Activated CD8-positive, alpha-beta memory T cell treated with anti-CD3 and anti-CD28 coated beads, Interleukin-2, amount 50 U/mL, for 48 hours (primary cell): ENCODE measurements around the gene SMIM9.
"Not testable (repeated sequence)": the region's sequence is repeated elsewhere in the genome, so short reads cannot be mapped to it uniquely, and the experiment has no call there.

Source experiments
- DNase-seq: peaks from one replicate; pipeline ENCODE4 v3.0.0-alpha.2; 2020

Gene SMIM9

DNA sequence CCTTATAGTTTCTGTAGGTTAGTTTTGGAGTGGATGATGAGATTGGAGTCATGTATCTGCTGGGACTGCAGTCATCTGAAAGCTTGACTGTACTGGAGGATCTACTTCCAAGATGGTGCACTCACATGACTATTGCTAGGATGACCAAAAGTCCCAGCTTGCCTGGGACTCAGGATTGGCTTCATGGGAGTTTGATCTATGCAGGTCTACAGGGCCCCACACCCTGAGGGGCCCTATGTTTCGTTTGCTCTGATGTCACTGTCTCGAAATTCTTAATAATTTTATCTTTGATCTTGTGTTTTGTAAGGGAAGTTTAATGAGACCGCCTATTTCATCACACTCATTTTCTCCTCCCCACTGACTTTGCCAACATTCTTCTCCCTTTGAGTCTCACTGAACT is at the start of gene SMIM9:
Gene SMIM9 (minus strand): TSS at position 101 of the 400 bp plus-strand sequence. CDS start 3,806 bp downstream, outside the sequence.
- DNase-seq = no peak

- not testable (repeated sequence) for DNase-seq
These were observed 49.6 kb upstream of the SMIM9 start for GRCh38 chrX:154884069-154884468.

DNA sequence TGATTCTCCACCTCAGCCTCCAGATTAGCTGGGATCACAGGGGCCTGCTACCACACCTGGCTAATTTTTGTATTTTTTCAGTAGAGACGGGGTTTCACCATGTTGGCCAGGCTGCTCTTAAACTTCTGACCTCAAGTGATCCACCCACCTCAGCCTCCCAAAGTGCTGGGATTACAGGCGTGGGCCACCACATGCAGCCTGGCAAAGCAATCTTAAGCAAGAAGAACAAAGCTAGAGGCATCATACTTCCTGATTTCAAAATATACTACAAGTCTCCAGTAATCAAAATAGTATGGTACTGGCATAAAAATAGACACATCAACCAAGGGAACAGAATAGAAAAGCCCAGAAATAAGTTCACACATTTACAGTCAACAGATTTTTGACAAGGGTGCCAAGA is 38.9 kb upstream of the SMIM9 start:
- DNase-seq = no peak

GRCh38 chrX:154868522-154868921 is 34.1 kb upstream of the SMIM9 start:
- not testable (repeated sequence) for DNase-seq

- no peak for DNase-seq
These were observed 20.8 kb upstream of the SMIM9 start for GRCh38 chrX:154855256-154855655.

DNA sequence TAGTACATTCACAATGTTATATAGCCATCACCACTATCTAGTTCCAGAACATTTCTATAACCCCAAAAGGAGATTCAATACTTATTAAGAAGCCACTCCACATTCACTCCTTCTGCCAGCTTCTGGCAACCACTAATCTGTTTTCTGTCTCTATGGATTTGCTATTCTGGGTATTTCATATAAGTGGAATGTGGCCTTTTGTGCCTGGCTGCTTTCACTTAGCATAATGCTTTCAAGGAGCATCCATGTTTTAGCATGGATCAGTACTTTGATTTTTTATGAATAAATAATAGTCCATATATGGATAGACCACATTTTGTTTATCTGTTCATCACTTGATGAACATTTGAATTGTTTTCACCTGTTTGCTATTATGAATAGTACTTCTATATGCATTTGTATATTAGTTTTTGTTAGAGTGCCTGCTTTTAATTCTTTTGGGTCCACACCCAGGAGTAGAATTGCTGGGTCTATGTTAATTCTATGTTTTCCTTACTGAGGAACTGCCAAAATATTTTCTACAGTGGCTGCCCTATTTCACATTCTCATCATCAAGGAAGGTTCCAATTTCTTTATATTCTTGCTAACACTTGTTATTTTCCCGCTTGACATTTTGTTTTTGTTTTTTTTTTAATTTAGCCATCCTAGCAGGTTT is 16.6 kb upstream of the SMIM9 start:
- DNase-seq = no peak

DNA sequence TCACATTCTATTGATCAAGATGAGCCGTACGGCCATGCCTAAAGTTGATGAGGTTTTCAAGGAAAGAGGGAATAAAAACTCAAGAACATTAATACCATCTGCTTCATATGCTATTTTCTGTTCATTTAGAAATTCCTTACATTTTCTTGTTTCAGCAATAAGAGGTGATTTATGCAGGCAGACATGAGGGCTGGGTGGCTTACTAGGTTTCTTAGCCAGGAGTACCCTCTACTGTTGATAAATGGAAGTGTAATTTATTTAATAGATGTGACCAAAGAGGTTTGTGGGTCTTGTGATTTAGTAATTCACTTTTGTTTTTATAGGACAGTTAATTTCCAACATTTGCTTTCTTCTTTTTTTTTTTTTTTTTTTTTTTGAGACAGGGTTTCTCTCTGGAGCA is 6.4 kb upstream of the SMIM9 start:
- DNase-seq = no peak

GRCh38 chrX:154836163-154836562 is 1.7 kb upstream of the SMIM9 start:
- DNase-seq = no peak

DNA sequence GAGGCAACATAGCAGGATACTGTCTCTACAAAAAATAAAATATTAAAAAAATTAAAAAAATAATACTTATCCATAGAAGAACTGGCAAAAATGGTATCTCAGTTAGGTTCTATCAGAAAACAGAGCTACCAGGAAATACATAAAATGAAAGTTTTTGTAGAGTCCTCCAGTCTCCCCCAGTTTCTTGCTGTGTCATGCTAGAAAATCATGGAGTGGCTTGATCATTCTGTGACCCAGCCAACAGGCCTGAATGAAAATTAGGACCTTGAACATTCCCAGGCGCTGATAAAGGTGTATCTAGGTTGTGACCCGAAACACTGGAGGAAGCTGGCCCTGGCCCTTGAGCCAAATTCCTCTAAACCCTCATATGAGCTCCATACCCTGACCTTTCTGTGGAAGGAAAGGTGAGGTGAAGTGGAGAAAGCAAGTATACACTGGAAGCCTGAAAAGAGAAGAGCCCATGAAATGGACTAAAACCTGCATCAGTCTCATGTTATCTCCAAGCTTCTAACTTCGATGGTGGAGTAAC is 652 bp downstream of the SMIM9 start:
- DNase-seq = no peak

GRCh38 chrX:154829926-154830442 is 4.5 kb downstream of the SMIM9 start:
- no peak for DNase-seq

- DNase-seq = no peak
These were observed 5.3 kb downstream of the SMIM9 start for GRCh38 chrX:154829134-154829533.

- no peak for DNase-seq
These were observed 6.5 kb downstream of the SMIM9 start for GRCh38 chrX:154828016-154828408.

DNA sequence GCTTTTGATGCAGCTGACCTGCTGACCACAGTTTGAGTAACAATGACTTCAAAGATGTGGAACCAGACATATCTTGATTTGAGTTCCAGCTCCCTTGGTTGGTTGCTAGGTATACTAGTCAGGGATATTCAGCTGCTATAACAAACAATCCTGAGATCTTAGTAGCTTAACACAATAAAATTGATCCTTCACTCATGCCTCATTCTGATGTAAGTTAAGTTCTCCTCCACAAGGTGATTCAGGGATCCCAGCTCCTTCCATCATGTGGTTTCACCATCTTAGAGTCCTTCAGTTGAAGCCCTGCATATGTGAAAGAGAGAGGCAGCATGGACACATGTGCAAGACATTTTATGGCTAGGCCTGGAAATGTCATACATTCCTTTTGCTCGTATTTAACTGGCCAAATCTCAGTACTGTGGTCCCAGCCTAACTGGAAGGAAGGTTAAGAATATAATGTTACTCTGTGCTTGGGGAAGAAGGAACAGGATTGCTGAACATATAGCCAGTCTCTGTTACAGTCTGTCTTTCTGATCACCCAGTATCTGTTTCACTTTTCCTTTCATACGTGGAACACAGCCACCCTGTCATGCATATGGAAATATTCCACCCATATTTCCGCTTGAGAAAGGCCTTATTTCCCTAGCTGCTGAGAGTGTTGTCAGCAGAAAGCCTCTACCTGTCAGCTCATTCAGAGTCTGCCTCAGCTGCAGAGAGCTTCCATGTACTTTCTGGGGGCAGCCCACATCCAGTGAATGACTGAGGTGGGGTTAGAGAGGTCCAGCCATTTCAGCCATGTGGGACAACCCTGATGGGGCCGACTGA is 7.1 kb downstream of the SMIM9 start:
- DNase-seq = no peak

GRCh38 chrX:154825586-154825985 is 8.9 kb downstream of the SMIM9 start:
- DNase-seq = not testable (repeated sequence)

GRCh38 chrX:154824638-154825037 is 9.8 kb downstream of the SMIM9 start:
- DNase-seq = no peak

- no peak for DNase-seq
These were observed 12.4 kb downstream of the SMIM9 start for GRCh38 chrX:154822029-154822428.

- no peak for DNase-seq
These were observed 12.9 kb downstream of the SMIM9 start for GRCh38 chrX:154821523-154821922.

DNA sequence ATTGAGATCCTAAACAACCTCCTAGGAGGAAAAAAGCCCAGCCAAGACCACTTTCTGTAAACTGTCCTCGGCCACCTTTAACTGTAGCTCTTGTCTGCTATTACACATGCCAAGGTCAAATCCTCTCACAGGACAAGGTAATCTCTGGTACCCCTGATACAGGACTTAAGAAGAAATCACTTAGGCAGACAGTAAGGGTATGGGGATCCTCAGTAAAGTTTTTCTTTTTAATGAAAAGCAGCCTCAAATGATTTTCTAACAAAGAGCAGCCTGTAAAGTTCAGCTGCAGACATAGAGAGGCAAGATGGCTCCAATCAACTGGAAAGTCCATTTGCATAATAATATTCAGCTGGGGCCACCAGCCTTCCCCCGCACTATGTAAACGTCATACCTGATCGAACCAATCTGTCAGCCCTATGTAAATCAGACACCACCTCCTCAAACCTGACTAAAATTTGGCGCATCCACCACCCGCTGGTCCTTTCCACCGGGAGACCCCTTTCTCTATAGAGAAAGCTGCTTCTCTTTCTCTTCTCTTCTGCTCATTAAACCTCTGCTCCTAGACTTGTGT is 14.6 kb downstream of the SMIM9 start:
- no peak for DNase-seq

- no peak for DNase-seq
These were observed 15.3 kb downstream of the SMIM9 start for GRCh38 chrX:154818916-154819770.

DNA sequence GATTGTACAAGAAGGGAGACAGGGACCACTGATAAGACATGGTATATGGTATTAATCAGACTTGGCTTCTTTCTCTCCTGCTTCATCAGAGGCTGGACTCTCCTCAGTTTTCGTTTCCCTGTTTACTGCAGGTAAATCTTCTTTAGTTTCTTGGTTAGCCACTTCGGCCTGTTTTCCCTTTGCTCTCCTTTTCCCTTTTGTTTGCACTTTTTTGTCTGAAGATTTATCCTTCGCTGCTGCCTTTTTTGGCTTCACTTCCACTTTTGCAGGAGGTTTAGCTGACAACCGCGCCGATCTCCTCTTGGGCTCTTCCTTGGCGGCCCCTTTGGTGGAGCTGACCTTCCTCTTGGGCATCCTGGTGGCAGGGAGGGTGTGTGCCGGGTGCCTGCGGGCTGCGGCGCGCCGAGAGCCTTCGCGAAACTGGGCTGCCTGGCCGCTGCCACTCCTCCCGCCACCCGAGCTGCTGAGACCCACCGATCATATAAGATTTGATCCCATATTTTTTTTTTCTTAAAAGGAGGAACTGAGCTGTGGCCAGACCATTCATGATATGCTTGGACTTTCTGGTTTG is 17.3 kb downstream of the SMIM9 start:
- DNase-seq = not testable (repeated sequence)

DNA sequence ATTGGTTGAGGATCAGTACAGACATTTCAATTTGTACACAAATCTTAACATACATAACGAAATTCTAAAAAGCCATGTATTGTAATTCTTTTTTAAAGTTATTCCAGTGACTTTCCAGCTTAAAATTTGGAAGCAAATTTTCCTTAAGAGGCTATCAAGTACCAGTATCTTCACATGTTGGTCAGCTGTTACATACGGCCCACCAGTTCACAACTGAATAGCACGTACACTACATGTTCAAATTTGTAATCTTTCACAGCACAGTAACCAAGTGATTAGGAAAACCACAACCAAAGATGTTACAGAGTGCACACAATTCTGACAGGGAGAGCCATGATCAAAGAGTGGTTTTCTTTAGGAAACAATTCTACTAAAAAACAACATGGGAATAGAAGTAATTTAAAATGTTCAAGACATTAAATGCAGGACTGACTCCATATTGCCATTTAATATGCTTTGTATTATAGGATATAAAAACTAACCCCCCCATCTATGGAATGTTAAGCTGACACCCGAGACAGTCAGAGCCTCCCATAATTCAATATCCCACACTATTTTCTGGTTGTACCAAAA is 18.1 kb downstream of the SMIM9 start:
- not testable (repeated sequence) for DNase-seq
